Endothelial cell of umbilical vein (primary cell): Measurements from ENCODE around the gene RIT2. TPM values are rescaled to one million over a fixed set of nuclear protein-coding genes. Genes with fewer than 3 reads are reported as not detected.

Source experiments
- BruUV-seq: library from RNA; stranded (reverse); fragments of 400-500 nt; replicated peaks from 2 replicates; lab custom pipeline; 2021; lab: Mats Ljungman, UMichigan
- CTCF ChIA-PET: fragments of 300-600, 350-600 bp; sonication (Branson Sonifier 250); formaldehyde crosslinking; loops from one replicate; lab custom pipeline; 2021; ENCODE audit warnings: antibody characterized with exemption, inconsistent platforms; lab: Charles Lee
- POLR2A ChIA-PET: fragments of 300-600, 350-600 bp; sonication (Branson Sonifier 250); formaldehyde crosslinking; loops from one replicate; lab custom pipeline; 2021; ENCODE audit warnings: antibody characterized with exemption, inconsistent platforms; lab: Charles Lee
- DNase-seq: peaks from one replicate; pipeline ENCODE4 v3.0.0-alpha.2; 2011; ENCODE audit warnings: low read depth, low spot score
- FAIRE-seq: peaks from 2 replicates; lab custom pipeline; 2011; peaks lifted over from hg19 to GRCh38; lab: Jason Lieb, UNC
- H2AFZ ChIP-seq: 2 replicates; pipeline ENCODE4 v1.6.0; 2012; ENCODE audit warnings: low read depth, low read length, control low read depth, inconsistent platforms
- H3K27ac ChIP-seq: 2 replicates; pipeline ENCODE4 v1.5.1; 2011; ENCODE audit warnings: low read depth, mild to moderate bottlenecking, control low read depth, low read length, moderate library complexity; ENCODE audit not compliant: insufficient read depth
- H3K27me3 ChIP-seq, 2 experiments: 2 replicates each; pipeline versions ENCODE4 v1.6.0 to v1.6.1; 2011; ENCODE audit warnings: low read length in 2 of 2, mixed read lengths in 1 of 2; ENCODE audit not compliant: control insufficient read depth in 2 of 2, insufficient read depth in 2 of 2
- H3K36me3 ChIP-seq, 2 experiments: 2 replicates in 1 of 2; 3 replicates in 1 of 2; pipeline ENCODE4 v1.5.1; 2011; ENCODE audit warnings: low read length in 2 of 2, mild to moderate bottlenecking in 1 of 2, moderate library complexity in 1 of 2; ENCODE audit not compliant: control insufficient read depth in 2 of 2, insufficient read depth in 2 of 2; ENCODE audit errors: extremely low read depth in 1 of 2
- H3K4me1 ChIP-seq: 3 replicates; pipeline ENCODE4 v1.5.1; 2011; ENCODE audit warnings: mild to moderate bottlenecking, low read length; ENCODE audit not compliant: control insufficient read depth, insufficient read depth; ENCODE audit errors: extremely low read depth
- H3K4me2 ChIP-seq: 2 replicates; pipeline ENCODE4 v1.6.1; 2011; ENCODE audit warnings: low read length, control low read depth, mixed read lengths; ENCODE audit not compliant: insufficient read depth
- H3K4me3 ChIP-seq, 3 experiments: fragments of 200-600 bp in 1 of 3; sonication (generic), shearing (Covaris generic) in 1 of 3; replicated peaks in 1 of 3; 2 replicates each; pipeline ENCODE4 v1.5.1; 2011 to 2016; ENCODE audit warnings: control low read depth in 3 of 3, low read length in 3 of 3, mild to moderate bottlenecking in 2 of 3, inconsistent platforms in 1 of 3, low read depth in 1 of 3, moderate library complexity in 1 of 3; ENCODE audit not compliant: insufficient read depth in 1 of 3
- H3K79me2 ChIP-seq: 2 replicates; pipeline ENCODE4 v1.6.0; 2012; ENCODE audit warnings: low read length, inconsistent platforms; ENCODE audit not compliant: control insufficient read depth, insufficient read depth
- H3K9ac ChIP-seq: replicated peaks from 2 replicates; pipeline ENCODE3; 2011; ENCODE audit warnings: low read length, control low read depth; ENCODE audit not compliant: insufficient read depth; ENCODE audit errors: extremely low read depth
- H3K9me1 ChIP-seq: replicated peaks from 3 replicates; pipeline ENCODE4 v1.6.0; 2011; ENCODE audit warnings: mild to moderate bottlenecking, low read length; ENCODE audit not compliant: control insufficient read depth, insufficient read depth; ENCODE audit errors: extremely low read depth
- H3K9me3 ChIP-seq: replicated peaks from 2 replicates; pipeline ENCODE4 v1.5.1; 2012; ENCODE audit warnings: low read length, inconsistent platforms; ENCODE audit not compliant: control insufficient read depth, insufficient read depth
- H4K20me1 ChIP-seq: replicated peaks from 2 replicates; pipeline ENCODE3; 2011; ENCODE audit warnings: mild to moderate bottlenecking, low read length; ENCODE audit not compliant: control insufficient read depth, insufficient read depth; ENCODE audit errors: extremely low read depth
- EZH2 ChIP-seq: IDR thresholded peaks from 2 replicates; pipeline ENCODE4 v1.6.1; 2012; ENCODE audit warnings: borderline replicate concordance, low read depth, mild to moderate bottlenecking, moderate library complexity, low read length, inconsistent platforms; ENCODE audit not compliant: severe bottlenecking
- FOS ChIP-seq: IDR thresholded peaks from 2 replicates; pipeline ENCODE4 v1.6.1; 2011; ENCODE audit warnings: mild to moderate bottlenecking, low read length, moderate library complexity, borderline replicate concordance; ENCODE audit not compliant: insufficient read depth
- GATA2 ChIP-seq: IDR thresholded peaks from 2 replicates; pipeline ENCODE4 v1.7.0; 2011; ENCODE audit warnings: low read depth, mild to moderate bottlenecking, moderate library complexity, mixed read lengths, low read length; ENCODE audit not compliant: insufficient read length, insufficient read depth
- JUN ChIP-seq: IDR thresholded peaks from 2 replicates; pipeline ENCODE4 v1.6.1; 2011; ENCODE audit warnings: borderline replicate concordance, low read depth; ENCODE audit not compliant: insufficient read length, insufficient read depth
- MYC ChIP-seq: IDR thresholded peaks from one replicate; pipeline ENCODE4 v1.6.1; 2011; ENCODE audit warnings: mild to moderate bottlenecking, low read depth, low read length
- POLR2A ChIP-seq: IDR thresholded peaks from 2 replicates; pipeline ENCODE4 v1.6.1; 2012; ENCODE audit warnings: low read depth, mild to moderate bottlenecking, control low read depth, low read length
- POLR2AphosphoS5 ChIP-seq: IDR thresholded peaks from 2 replicates; pipeline ENCODE4 v1.6.1; 2012; ENCODE audit warnings: low read depth, mild to moderate bottlenecking, control low read depth, low read length, moderate library complexity; ENCODE audit not compliant: insufficient read depth
- dilution Hi-C: fragments of 300-500 bp; cut with MboI; formaldehyde crosslinking; loops from one replicate; pipeline ENCODE4 v1.15.0; 2019; ENCODE audit warnings: low sequenced_read_pairs; ENCODE audit not compliant: extremely low pct_ligation_motif_present
- intact Hi-C: fragments of 100-400 bp; cut with micrococcal nuclease; formaldehyde crosslinking; loops from one replicate; pipeline ENCODE4 v1.10.0; 2022
- polyA plus RNA-seq, 4 experiments: library from polyadenylated mRNA; depleted of rRNA in 3 of 4; stranded (reverse) in 3 of 4; unstranded in 1 of 4; fragments of >200 nt; gene quantifications; 2 replicates each; pipeline versions ENCODE4 v1.2.1 to v1.2.3, GENCODE V29; 2011 to 2012; ENCODE audit warnings: missing spikeins in 1 of 4
- total RNA-seq: library from RNA; stranded (reverse); gene quantifications from 2 replicates; pipeline ENCODE4 v1.2.3, GENCODE V29; 2021
- TF ChIP-seq, protein P1 (sequence below): IDR thresholded peaks from 2 replicates; pipeline ENCODE4 v1.6.1; 2011; ENCODE audit not compliant: insufficient read depth, insufficient read length
- TF ChIP-seq, protein P2 (sequence below), 2 donors: IDR thresholded peaks; 1 replicate in 1 of 2; 2 replicates in 1 of 2; pipeline ENCODE4 v1.5.1; 2011; ENCODE audit warnings: low read length in 2 of 2, mild to moderate bottlenecking in 2 of 2, moderate library complexity in 2 of 2, control low read depth in 1 of 2, inconsistent platforms in 1 of 2, low read depth in 1 of 2; ENCODE audit not compliant: insufficient read depth in 1 of 2; ENCODE audit errors: extremely low read depth in 1 of 2

The RIT2 gene
- total and polyA plus RNA-seq, 2 donors (not counting 3 experiments of a cell fraction or from before 2014, with no cell fraction given) = not detected

DNA sequence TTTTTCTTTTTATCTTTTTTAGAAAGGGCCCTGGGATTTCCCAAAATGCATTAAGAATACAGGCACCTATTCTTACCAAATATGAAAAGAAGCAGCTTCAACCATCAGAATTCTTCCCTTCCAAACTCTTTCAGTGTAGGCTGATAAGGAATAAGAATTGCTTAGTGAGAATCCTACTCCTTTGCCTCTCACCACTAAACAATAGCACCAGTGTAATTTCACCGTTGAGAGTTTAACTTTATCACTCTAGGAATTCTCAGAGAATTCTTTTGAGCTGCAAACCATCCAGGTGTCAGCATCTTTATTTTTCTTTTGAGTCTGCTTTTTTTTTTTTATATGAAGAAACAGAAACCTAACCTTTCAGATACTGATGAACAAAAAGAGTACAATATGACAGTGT is 194.9 kb downstream of the RIT2 start:
- no TSS peak for BruUV-seq
- intact Hi-C loops (no loop called here), dilution Hi-C loops (no loop called here)
- Histone ChIP-seq H3K9me1 (no peaks in the 10 kb centered on the region), H2AFZ (no peak overlapping the region), H3K4me3 (no peak overlapping the region), H3K9ac (no peak overlapping the region), H3K36me3 (no peaks in the 10 kb centered on the region), H3K27me3 (no peaks in the 10 kb centered on the region), H4K20me1 (no peaks in the 10 kb centered on the region), H3K9me3 (no peaks in the 10 kb centered on the region), H3K27ac (no peak overlapping the region), H3K4me2 (no peak overlapping the region), H3K4me1 (no peaks in the 10 kb centered on the region), H3K79me2 (no peaks in the 10 kb centered on the region)
- DNase-seq = no peak
- ChIA-PET POLR2A (no interaction called here), CTCF (no interaction called here)
- FAIRE-seq = no peak
- TF ChIP-seq MYC (no peak), JUN (no peak), POLR2A (no peak), FOS (no peak), GATA2 (no peak), EZH2 (no peak), POLR2AphosphoS5 (no peak)
- TF ChIP-seq, protein P1, sequence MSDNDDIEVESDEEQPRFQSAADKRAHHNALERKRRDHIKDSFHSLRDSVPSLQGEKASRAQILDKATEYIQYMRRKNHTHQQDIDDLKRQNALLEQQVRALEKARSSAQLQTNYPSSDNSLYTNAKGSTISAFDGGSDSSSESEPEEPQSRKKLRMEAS = no peak
- TF ChIP-seq, protein P2, sequence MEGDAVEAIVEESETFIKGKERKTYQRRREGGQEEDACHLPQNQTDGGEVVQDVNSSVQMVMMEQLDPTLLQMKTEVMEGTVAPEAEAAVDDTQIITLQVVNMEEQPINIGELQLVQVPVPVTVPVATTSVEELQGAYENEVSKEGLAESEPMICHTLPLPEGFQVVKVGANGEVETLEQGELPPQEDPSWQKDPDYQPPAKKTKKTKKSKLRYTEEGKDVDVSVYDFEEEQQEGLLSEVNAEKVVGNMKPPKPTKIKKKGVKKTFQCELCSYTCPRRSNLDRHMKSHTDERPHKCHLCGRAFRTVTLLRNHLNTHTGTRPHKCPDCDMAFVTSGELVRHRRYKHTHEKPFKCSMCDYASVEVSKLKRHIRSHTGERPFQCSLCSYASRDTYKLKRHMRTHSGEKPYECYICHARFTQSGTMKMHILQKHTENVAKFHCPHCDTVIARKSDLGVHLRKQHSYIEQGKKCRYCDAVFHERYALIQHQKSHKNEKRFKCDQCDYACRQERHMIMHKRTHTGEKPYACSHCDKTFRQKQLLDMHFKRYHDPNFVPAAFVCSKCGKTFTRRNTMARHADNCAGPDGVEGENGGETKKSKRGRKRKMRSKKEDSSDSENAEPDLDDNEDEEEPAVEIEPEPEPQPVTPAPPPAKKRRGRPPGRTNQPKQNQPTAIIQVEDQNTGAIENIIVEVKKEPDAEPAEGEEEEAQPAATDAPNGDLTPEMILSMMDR (IDR thresholded peaks at IDR 0.05; ENCODE audit: extremely low read depth in 1 of 2, insufficient read depth in 1 of 2, low read depth in 1 of 2, low read length in 2 of 2) = no peak
